IPS DF 4.7 (cell line): ENCODE measurements around the gene TSBP1.
"Not testable (repeated sequence)": the region's sequence is repeated elsewhere in the genome, so short reads cannot be mapped to it uniquely, and the experiment has no call there.

Source experiments
- DNase-seq: peaks from one replicate; pipeline ENCODE4 v3.0.0-alpha.2; 2013; ENCODE audit warnings: low spot score; ENCODE audit errors: extremely low read depth

TSBP1 gene

GRCh38 chr6:32290886-32291450 lies 80.7 kb downstream of the TSBP1 start:
- DNase-seq = no peak

- DNase-seq = no peak
Observed at GRCh38 chr6:32288426-32288825, 83.3 kb downstream of the TSBP1 start.

DNA sequence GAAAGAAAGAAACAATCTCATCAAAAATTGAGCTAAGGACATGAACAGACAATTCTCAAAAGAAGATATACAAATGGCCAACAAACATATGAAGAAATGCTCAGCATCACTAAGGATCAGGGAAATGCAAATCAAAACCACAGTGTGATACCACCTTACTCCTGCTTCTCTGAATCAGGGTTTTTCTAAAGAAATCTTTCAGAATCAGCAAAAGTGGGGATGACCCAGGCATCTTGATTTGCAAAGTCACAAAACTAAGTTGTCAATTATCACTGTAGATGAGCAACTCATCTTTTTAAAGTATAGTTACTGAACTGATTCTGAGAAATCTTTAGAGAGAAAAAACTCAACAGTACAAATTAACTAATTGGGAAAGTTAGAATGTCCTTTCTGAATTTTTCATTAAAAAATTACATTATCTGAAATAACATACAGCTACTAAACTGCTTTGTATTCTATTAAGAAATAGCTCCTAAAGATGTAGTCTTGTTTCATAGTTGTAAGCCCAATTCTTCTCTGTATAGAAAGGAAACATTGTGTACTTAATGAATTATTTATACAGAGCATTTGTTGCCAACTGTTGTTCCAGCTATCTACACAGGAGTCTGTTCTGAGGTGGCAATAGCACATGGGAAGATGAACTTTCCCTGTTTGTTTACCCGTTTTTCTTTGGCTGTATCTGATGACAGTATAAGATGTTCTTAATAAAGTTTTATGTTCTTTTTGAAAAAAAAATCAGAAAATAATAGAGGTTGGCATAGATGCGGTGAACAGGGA lies 97.7 kb downstream of the TSBP1 start:
- not testable (repeated sequence) for DNase-seq

- no peak for DNase-seq
Observed at GRCh38 chr6:32271429-32271828, 100.3 kb downstream of the TSBP1 start.

GRCh38 chr6:32268459-32268858 lies 103.2 kb downstream of the TSBP1 start:
- DNase-seq = not testable (repeated sequence)

DNA sequence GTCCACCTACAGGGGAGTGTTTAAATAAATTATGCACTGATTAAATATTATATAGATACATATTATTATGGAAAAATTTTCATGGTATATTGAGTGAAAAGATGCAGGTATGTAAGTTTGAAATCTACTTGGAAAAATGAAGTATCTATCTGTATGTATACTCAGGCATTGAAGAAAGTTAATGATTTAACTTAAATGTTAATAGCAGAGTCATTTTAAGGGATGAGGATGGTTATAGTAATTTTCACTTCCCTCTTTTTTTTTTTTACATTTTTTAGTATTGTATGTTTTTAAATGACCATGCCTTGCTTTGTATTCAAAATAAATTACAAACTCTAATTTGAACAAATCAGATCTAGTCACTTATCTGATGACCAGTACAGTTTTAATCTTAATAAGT lies 104.7 kb downstream of the TSBP1 start:
- DNase-seq = no peak

- not testable (repeated sequence) for DNase-seq
Observed at GRCh38 chr6:32257262-32257661, 114.4 kb downstream of the TSBP1 start.

DNA sequence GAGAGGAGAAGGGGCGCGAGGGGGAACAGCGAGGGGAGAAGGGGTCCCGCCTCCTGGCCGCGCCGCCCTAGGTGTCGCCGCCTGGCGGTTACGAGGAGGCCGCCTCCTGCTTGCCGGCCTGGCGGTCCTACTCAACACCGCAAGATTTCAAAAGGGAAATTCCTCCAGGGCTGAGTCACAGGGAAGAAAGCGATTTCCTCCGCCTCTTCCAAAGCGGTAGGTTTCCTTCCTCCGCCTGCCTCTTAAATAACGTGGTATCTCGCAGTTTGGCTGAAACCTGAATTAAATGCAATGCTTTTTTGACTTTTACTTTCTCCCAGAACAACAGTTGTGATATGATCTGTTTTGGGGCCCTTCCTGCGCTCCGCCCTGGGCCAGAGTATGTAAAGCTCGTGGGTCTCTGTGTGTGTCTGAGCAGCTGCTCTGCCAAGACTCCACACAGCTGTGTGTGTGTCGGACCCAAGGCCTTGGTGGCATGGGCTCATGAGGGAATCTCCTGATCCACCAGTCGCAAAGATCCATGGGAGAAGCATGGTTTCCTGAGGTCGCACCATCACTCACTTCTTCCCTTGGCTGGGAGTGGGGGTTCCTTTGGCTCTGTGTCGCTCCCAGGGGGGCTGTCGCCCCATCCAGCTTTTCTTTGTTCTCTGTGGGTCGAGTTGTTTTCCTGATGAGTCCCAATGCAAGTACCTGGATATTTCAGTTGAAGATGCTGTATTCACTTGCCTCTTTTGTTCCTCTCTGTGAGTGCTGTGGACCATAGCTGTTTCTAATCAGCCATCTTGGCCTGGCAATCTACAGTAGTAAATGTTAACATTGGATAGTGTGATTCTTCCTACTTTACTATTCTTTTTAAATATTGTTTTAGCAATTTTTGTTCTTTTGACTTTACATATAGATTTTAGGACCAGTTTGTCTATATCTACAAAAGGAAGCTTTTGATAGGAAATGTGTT lies 116.2 kb downstream of the TSBP1 start:
- DNase-seq = peak; percentile 79

- peak; percentile 16 for DNase-seq
Observed at GRCh38 chr6:32254761-32255198, 116.9 kb downstream of the TSBP1 start.

- DNase-seq = no peak
Observed at GRCh38 chr6:32252331-32253009, 119.2 kb downstream of the TSBP1 start.

DNA sequence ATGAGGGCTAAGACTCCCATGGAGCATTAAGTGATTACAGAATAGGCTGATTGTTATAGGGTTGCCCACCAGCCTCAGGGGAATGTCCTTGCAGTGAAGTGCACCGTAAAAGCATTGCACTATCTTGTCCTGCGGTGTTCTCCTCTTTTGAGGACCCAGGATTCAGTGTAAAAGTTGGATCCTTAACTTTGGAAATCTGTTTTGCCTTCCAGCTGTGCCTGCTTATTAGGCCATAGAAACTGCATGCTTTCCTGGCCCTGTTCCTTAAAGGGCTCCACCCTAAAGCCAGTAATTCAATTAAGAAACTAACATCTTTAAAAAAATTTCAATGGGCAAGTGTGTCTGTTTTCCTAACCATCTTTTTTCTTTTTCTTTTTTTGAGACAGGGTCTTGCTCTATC lies 122.4 kb downstream of the TSBP1 start:
- no peak for DNase-seq

DNA sequence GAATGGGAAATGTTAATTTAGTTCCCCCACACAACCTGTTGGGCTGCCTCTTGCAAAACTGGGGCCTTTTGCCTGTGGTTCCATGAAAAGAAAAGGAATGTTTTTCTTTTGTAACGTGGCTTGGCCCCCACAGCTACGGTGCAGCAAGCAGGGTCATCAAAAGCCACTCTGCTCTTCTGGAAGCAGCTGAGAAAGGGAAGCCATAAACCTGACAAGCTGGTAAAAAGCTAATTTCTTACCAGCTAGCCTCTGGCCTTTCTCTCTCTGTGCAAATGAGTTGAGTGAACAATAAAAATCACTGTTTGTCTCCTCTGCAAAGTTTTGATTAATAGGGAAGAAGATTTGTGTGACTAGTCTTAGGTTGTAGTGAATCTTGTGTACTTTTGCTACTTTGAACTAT lies 124.3 kb downstream of the TSBP1 start:
- DNase-seq = no peak

DNA sequence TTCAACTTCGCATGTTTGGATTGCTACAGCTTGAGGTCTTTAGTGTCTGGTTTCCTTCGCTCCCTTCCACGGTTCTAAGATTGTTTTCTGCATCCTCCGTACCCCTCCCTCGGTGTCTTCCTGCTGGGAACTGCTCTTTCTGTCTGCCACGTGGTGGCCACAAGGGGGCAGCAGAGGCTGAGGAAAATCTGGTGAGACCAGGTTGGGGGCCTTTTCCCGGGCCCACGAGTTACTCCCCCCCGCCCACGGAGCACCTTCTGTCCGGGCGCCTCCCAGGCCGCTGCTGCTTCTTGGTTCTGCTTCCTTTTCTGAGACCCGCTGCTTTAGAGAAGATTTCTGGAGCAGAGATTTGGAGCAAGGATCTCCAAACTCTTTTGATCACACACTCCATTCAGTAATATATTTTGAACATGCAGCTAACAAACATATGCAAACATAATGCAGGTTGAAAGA lies 126.7 kb downstream of the TSBP1 start:
- no peak for DNase-seq

DNA sequence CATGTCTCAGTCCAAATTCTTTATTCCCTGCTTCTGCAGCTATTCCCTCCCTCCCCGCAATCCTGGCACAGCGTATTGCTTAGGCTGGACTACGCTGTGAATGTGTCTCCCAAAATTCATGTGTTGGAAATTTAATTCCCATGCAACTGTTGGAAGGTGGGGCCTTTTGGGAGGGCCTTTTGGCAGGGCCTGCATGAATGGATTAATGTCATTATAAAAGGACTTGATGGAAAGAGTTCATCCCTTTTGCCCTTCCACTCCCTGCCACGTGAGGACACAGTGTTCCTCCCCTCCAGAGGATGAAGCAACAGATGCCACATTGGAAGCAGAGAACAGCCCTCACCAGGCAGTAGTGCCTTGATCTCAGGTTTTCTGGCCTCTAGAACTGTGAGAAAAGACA lies 127.4 kb downstream of the TSBP1 start:
- DNase-seq = no peak
